NOMO-1 treated with DMSO at 0.1 percent for 48 hours (cell line): ENCODE measurements around the gene FAM167B.
"Not testable (repeated sequence)": the region's sequence is repeated elsewhere in the genome, so short reads cannot be mapped to it uniquely, and the experiment has no call there.

Source experiments
- DNase-seq: peaks from one replicate; lab custom pipeline; 2025; ENCODE audit not compliant: unreplicated experiment; lab: John Stamatoyannopoulos, UW

Gene FAM167B

GRCh38 chr1:32257227-32257508 lies 10.1 kb downstream of the FAM167B start:
- DNase-seq: no peak

GRCh38 chr1:32263236-32263593 lies 16.2 kb downstream of the FAM167B start:
- DNase-seq: not testable (repeated sequence)

GRCh38 chr1:32263744-32264143 lies 16.7 kb downstream of the FAM167B start:
- DNase-seq: no peak

- no peak for DNase-seq
Measured at GRCh38 chr1:32265846-32266245, 18.8 kb downstream of the FAM167B start.

GRCh38 chr1:32266921-32267591 lies 20.0 kb downstream of the FAM167B start:
- DNase-seq: no peak

GRCh38 chr1:32269744-32270143 lies 22.7 kb downstream of the FAM167B start:
- DNase-seq: no peak

- no peak for DNase-seq
Measured at GRCh38 chr1:32272557-32273390, 25.8 kb downstream of the FAM167B start.

GRCh38 chr1:32273391-32274208 lies 26.6 kb downstream of the FAM167B start:
- DNase-seq: no peak

GRCh38 chr1:32274646-32275340 lies 27.8 kb downstream of the FAM167B start:
- DNase-seq: no peak

GRCh38 chr1:32275424-32275823 lies 28.4 kb downstream of the FAM167B start:
- DNase-seq: no peak

GRCh38 chr1:32276032-32276782 lies 29.2 kb downstream of the FAM167B start:
- DNase-seq: no peak

GRCh38 chr1:32284777-32285176 lies 37.8 kb downstream of the FAM167B start:
- DNase-seq: not testable (repeated sequence)

GRCh38 chr1:32285658-32286057 lies 38.6 kb downstream of the FAM167B start:
- no peak for DNase-seq

- DNase-seq: no peak
Measured at GRCh38 chr1:32286763-32287162, 39.7 kb downstream of the FAM167B start.

- DNase-seq: no peak
Measured at GRCh38 chr1:32289256-32289655, 42.2 kb downstream of the FAM167B start.

GRCh38 chr1:32291145-32291707 lies 44.2 kb downstream of the FAM167B start:
- no peak for DNase-seq

GRCh38 chr1:32291708-32292538 lies 44.9 kb downstream of the FAM167B start, which contains the start of gene HDAC1:
Gene HDAC1 (plus strand): TSS chr1:32292083. CDS start chr1:32292170, 87 bp downstream.
- DNase-seq: peak; percentile 97

- DNase-seq: not testable (repeated sequence)
Measured at GRCh38 chr1:32298211-32298610, 51.2 kb downstream of the FAM167B start.
